ENCODE data around the gene PLA2G1B. TPM values are rescaled to one million over a fixed set of nuclear protein-coding genes. Genes with fewer than 3 reads are reported as not detected.

Gene PLA2G1B
- total and polyA plus RNA-seq, 9 of the 15 experiments (the other 6 are each of a cell fraction or from before 2014, with no cell fraction given) = 1.4 TPM; not detected in 8

DNA sequence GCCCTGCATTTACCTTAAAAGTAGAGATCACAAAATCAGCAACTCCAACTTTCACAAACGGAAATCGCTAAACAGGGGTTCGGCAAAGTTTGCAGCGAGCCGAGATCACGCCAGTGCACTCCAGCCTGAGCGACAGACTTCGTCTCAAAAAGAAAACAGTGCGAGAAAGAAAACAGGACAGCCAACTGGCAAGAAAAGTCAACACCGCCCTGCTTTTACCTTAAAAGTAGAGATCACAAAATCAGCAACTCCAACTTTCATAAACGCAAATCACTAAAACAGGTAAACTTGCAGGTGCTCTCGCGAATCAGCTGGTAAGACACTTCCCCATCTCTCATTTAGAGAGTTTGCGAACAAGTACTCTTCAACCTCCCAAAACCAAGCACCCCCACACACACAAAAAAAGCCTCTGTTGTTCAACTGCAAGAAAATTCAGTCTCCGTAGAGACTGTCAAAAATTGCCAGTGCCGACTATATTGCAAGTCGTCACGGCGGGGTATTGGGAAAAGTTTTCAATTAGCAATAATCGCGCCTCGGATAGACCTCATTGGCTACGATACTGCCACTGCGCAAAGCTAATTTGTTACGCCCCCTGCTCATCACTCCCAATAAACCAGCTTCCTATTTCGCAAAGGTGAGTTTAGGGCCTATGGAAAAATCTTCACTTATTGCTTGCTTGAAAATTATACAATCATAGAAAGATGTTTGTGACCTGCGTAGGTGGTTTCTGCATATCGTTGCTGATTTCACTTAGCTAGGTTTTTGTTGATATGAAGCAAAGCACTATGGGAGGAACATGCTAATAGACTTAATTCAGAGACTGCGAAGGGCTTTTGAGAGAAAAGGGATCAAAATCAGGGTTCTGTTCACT lies 34.7 kb downstream of the PLA2G1B start, which contains the start of gene RNU4-1 (continued):
- TF ChIP-seq, protein P1, sequence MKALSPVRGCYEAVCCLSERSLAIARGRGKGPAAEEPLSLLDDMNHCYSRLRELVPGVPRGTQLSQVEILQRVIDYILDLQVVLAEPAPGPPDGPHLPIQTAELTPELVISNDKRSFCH (CRISPR knock-in tag; IDR thresholded peaks at IDR 0.05) = no peak
- TF ChIP-seq, protein P1 (tag; IDR thresholded peaks at IDR 0.05) = peak; percentile 54
- TF ChIP-seq KDM5B (IDR thresholded peaks at IDR 0.05; ENCODE audit: insufficient replicate concordance, low read depth, low read length) (peak; percentile 100), CBX3 (IDR thresholded peaks at IDR 0.05; ENCODE audit: borderline replicate concordance in 1 of 2, low read length in 2 of 2) (peak in 1 of 2 experiments; percentile 78; a peak in 1 of 3 replicates), ZNF583 (CRISPR knock-in tag; IDR thresholded peaks at IDR 0.05) (no peak), ZNF740 (CRISPR knock-in tag; IDR thresholded peaks at IDR 0.05) (peak; percentile 86), ZNF740 (tag; IDR thresholded peaks at IDR 0.05) (peak in 1 of 2 experiments; percentile 78; a peak in 2 of 4 replicates), ZNF592 (IDR thresholded peaks at IDR 0.05) (peak; percentile 64; the same call in 1 of the 2 replicates), GTF2B (IDR thresholded peaks at IDR 0.05; ENCODE audit: extremely low read depth, insufficient read length) (peak; percentile 99), ZNF197 (CRISPR knock-in tag; IDR thresholded peaks at IDR 0.05; ENCODE audit: low read depth) (no peak; the same call in 1 of the 2 replicates), TOE1 (IDR thresholded peaks at IDR 0.05; ENCODE audit: borderline replicate concordance) (peak; percentile 54), TOE1 (CRISPR knock-in tag; IDR thresholded peaks at IDR 0.05; ENCODE audit: borderline replicate concordance, low read depth) (no peak), CREB1 (IDR thresholded peaks at IDR 0.05) (peak; percentile 57; the same call in 1 of the 2 replicates), CREB1 (CRISPR knock-in tag; IDR thresholded peaks at IDR 0.05) (no peak), HNRNPLL (IDR thresholded peaks at IDR 0.05; ENCODE audit: low read depth, low read length, poor library complexity, severe bottlenecking) (peak; percentile 63), POLR2AphosphoS5 (IDR thresholded peaks at IDR 0.05; ENCODE audit: control insufficient read depth, insufficient read depth, low read depth, low read length) (peak; percentile 100), HNRNPL (IDR thresholded peaks at IDR 0.05; ENCODE audit: low read depth, low read length) (peak; percentile 94), NRF1 (conservative IDR thresholded peaks at IDR 0.05 in 1 of 2, IDR thresholded peaks at IDR 0.05 in 1 of 2) (peak; percentile 75 to 79)

All from K562 (cell line).